GM19025 (cell line): Measurements from ENCODE around the gene RAD51B.
"Not testable (repeated sequence)": the region's sequence is repeated elsewhere in the genome, so short reads cannot be mapped to it uniquely, and the experiment has no call there.

Experiments used
- ATAC-seq: cut with Tn5 transposase; IDR thresholded peaks from one replicate; pipeline ENCODE4 v1.9.1; 2021; ENCODE audit warnings: mild to moderate bottlenecking, low read depth, moderate library complexity; ENCODE audit not compliant: unreplicated experiment

RAD51B gene

DNA sequence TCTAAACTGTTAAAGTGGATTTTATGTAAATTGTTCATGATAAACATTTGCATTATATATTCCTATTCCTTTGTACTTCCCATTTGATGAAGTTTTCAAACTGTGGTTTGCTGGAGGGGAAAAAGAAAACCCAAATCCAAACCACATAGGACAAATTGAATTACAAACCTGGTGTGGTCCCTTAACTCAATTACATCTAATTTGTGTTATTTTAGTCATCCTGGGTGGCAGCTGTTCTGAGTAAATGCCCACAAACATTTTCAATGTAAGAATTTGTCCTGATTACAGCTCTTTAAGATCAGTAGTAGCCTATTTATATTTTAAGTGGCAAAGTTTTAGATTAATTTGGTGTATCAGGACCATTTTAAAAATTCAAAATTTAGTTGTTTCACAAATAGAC, 153.9 kb downstream of the RAD51B start:
- no peak for ATAC-seq

DNA sequence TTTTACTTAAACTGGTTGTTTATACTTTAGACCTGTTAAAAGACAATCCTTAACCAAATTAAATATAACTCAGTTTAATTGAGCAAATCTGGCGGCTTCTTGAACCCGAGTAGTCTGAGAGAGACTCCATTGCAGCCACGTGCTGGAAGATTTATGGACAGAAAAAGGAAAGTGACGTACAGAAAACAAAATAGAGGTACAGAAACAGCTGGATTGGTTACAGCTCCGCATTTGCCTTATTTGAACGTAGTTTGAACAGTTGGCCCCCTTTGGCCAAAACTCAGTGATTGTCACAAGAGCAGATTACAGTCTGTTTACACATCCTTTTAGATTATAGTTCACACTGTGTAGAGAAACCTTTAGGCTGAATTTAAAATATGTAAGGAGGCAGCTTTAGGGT, 155.9 kb downstream of the RAD51B start:
- no peak for ATAC-seq

GRCh38 chr14:67977434-67978034, 158.0 kb downstream of the RAD51B start:
- ATAC-seq = no peak

GRCh38 chr14:67978749-67979148, 159.2 kb downstream of the RAD51B start:
- no peak for ATAC-seq

GRCh38 chr14:67982711-67983608, 163.4 kb downstream of the RAD51B start:
- no peak for ATAC-seq

DNA sequence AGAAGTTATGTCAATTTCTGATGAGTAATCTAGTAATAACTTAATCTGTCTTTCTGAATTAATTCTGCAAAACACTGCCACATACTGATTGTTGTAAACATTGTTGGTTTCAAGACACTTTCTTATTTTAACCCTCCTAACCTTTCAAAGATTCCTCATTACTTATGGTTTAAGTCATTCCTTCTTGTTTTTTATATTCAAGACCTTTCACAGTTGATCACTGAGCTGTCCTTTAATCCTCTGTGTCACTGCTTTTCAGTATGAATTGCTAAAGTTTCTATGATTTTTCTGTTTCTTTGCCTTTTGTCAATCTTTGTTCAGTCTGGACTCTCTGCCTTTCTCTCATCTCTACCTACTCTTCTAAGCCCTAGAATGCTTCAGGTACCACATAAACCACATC, 164.7 kb downstream of the RAD51B start:
- no peak for ATAC-seq

GRCh38 chr14:67986131-67986841, 166.7 kb downstream of the RAD51B start:
- ATAC-seq = no peak

DNA sequence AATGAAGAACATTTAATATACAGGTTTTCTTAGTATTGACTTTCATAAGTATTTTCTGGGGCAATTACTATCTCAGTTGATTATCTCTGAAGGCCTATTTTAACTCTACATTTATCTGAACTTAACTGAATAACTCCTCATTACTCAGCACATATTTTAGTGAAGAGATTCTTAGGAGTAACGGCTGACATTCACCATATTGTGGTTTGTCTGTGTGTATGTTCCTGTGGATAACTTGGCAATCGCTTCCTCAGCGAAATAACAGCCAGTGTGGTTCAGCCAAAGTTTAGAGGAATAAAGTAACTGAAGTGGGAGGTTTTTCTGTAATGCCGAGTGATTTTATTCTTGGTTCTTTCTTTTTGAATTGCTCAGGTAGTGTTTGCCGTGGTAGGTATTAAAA, 168.0 kb downstream of the RAD51B start:
- no peak for ATAC-seq

DNA sequence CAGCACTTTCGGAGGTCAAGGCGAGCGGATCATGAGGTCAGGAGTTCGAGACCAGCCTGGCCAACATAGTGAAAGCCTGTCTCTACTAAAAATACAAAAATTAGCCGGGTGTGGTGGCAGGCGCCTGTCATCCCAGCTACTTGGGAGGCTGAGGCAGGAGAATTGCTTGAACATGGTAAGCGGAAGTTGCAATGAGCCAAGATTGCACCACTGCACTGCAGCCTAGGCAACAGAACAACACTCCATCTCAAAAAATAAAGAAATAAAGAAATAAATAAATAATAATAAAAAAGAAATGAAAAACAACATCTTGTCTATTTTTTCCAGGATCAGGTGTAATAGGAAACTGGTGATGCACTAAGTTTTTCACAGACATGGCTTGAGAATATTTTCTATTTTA, 168.6 kb downstream of the RAD51B start:
- ATAC-seq = not testable (repeated sequence)

GRCh38 chr14:67990576-67990975, 171.0 kb downstream of the RAD51B start:
- ATAC-seq = no peak

DNA sequence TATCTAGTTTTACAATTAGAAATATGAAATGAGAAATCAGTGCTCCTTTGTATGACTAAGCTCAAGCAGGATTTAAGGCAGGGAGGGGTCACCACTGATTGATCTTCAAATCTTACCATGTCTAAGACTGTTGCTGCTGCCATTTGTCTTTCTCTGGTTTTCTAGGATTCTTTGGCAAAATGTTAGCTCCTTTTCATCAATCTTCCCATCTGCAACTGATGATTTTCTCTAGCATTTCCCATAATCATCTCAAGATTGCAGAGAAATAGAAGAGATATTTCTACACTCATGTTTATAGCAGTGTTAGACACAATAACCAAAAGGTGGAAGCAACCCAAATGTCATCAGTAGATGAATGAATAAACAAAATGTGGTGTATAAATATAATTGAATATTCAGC, 175.0 kb downstream of the RAD51B start:
- ATAC-seq = no peak

DNA sequence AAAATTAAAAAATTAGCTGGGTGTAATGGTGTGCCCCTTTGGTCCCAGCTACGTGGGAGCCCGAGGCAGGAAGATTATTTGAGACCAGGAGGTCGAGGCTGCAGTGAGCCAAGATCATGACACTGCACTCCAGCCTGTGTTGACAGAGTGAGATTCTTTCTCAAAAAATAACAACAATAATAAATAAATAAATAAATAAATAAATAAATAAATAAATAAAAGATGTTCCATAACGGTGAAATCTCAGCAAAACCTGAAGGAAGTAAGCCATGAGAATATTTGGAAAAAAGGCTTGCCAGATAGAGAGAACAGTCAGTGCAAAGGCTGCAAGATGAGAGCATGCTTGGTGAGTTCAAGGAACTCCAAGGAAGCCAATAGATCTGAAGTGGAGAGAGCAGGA, 176.7 kb downstream of the RAD51B start:
- ATAC-seq = no peak

GRCh38 chr14:67998834-67999233, 179.3 kb downstream of the RAD51B start:
- no peak for ATAC-seq

DNA sequence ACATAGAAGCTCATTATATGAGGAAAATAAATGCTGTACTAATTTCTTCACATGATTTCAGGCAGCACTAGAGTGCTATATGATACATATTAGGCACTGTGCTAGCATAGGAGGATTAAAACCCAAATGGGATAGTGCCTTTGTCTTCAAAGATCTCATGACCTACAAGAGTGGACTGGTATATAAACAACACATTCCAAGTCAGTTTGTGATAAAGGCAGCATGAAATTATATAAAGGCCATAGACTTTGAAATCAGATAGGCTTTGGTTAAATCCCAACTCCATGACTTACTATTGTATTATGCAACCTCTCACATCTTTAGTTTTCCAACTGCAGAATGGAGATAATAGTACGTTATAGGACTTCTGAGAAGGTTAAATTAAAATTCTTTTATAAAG, 179.7 kb downstream of the RAD51B start:
- ATAC-seq = no peak

GRCh38 chr14:67999705-68000384, 180.3 kb downstream of the RAD51B start:
- no peak for ATAC-seq

DNA sequence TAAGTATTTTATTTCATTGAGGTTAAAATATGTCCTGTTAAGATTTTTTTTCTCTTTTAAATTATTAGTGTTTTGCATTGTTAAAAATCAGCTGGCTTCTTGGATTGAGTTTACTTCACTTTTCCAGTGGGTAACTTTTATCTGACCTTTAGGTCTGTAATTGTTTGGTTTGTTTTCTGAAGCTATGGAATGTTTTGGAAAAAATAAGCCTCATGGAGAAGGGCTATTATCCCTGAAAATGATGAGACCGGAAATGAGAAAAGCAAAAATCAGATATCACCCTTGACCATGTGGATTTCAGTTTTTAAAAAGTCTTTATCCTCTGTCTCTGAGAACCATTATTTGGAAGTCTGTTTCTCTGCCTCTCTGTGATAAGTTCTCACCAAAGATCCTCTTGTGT, 180.9 kb downstream of the RAD51B start:
- no peak for ATAC-seq

DNA sequence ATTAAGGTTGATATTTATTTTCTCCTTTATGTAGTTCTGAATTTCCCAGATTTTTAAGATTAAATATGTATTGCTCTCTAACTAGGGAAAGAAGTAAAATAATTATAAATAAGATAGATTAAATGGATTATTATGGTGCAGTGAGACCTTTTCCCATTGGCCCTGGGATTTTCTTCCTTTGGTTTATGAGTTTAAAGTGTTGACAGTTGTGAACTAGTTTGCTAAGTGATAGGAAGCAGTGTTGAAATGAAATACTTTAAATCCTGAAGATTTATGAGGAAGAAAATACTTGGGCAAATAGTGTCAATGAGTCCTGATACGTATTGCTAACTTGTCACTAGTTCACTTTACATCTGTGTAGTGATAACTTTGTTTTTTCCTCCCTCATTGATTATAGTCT, 188.9 kb downstream of the RAD51B start:
- ATAC-seq = no peak

DNA sequence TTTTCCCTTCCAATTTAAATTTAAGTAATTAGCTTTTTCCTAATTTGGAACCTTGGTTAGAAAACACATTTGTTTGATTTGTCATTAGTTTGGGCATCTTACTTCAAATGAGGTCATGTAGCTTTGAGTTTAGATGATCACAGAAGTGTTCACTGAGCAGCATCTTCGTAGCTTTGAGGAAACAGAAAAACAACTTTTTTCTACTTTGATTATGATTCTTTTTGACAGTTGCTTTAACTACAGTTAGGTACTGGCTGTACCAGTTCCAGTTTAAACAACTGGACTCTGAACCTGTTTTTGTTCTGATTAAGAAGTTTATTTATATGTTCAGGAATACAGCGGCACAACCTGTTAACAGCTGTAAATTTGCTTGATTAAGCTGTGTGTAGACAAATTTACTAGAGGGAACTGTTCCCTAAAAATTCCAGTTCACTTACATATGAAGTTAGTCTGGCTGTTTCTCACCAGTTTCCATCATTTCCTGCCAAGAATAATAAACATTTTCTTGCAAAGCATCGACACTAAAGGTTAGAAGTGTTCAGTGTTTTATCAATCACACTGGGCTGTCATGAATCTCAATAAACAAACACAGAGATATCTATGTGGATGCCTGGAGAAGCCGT, 191.9 kb downstream of the RAD51B start:
- no peak for ATAC-seq

- ATAC-seq = no peak
Measured at GRCh38 chr14:68012871-68013270, 193.3 kb downstream of the RAD51B start.

DNA sequence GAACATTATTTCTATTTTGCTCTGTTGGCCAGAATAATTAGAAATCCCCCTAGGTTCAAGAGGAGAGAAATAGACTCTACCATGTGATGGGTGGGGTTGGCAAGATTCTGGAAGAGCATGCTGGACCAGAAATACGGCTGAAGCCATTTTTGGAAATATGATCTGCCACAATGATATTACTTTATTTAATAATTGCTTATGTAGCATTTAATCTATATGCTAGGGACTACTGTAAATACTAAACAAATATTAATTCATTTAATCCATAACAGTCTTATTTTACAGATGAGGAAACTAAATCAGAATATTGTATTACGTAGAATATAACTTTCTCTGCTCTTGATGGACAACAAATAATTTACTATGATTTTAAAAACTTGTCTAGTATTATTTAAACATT, 193.7 kb downstream of the RAD51B start:
- no peak for ATAC-seq
